HT-29 (cell line): ENCODE measurements around the gene HDHD5. TPM values are rescaled to one million over a fixed set of nuclear protein-coding genes. Genes with fewer than 3 reads are reported as not detected.
"Not testable (repeated sequence)": the region's sequence is repeated elsewhere in the genome, so short reads cannot be mapped to it uniquely, and the experiment has no call there.

Experiments
- DNase-seq: peaks from one replicate; pipeline ENCODE4 v3.0.0-alpha.2; 2015; ENCODE audit warnings: low spot score
- total RNA-seq: library from RNA; depleted of rRNA; stranded (reverse); fragments of >200 nt; shearing (Covaris generic); gene quantifications from 2 replicates; pipeline ENCODE4 v1.2.3, GENCODE V29; 2014

Gene HDHD5
- total RNA-seq, 1 experiment from 2014 or later: 74.3 TPM

- DNase-seq: no peak
Measured at GRCh38 chr22:17157714-17158113, 1.4 kb downstream of the HDHD5 start.

- no peak for DNase-seq
Measured at GRCh38 chr22:17155941-17156340, 3.1 kb downstream of the HDHD5 start.

- DNase-seq: no peak
Measured at GRCh38 chr22:17152971-17153370, 6.1 kb downstream of the HDHD5 start.

- no peak for DNase-seq
Measured at GRCh38 chr22:17152340-17152739, 6.7 kb downstream of the HDHD5 start.

GRCh38 chr22:17149076-17149815 is 9.8 kb downstream of the HDHD5 start:
- DNase-seq: peak; percentile 12

GRCh38 chr22:17147458-17147857 is 11.6 kb downstream of the HDHD5 start:
- DNase-seq: not testable (repeated sequence)

GRCh38 chr22:17145021-17145680 is 13.9 kb downstream of the HDHD5 start:
- no peak for DNase-seq

- no peak for DNase-seq
Measured at GRCh38 chr22:17143826-17144225, 15.3 kb downstream of the HDHD5 start.

- no peak for DNase-seq
Measured at GRCh38 chr22:17143101-17143500, 16.0 kb downstream of the HDHD5 start.

- DNase-seq: no peak
Measured at GRCh38 chr22:17140826-17141766, 18.0 kb downstream of the HDHD5 start.

GRCh38 chr22:17140022-17140421 is 19.1 kb downstream of the HDHD5 start:
- DNase-seq: no peak

GRCh38 chr22:17138513-17138912 is 20.6 kb downstream of the HDHD5 start:
- DNase-seq: no peak

- no peak for DNase-seq
Measured at GRCh38 chr22:17137861-17138425, 21.1 kb downstream of the HDHD5 start.

- DNase-seq: no peak
Measured at GRCh38 chr22:17137170-17137569, 21.9 kb downstream of the HDHD5 start.

GRCh38 chr22:17135153-17135760 is 23.8 kb downstream of the HDHD5 start:
- no peak for DNase-seq

- no peak for DNase-seq
Measured at GRCh38 chr22:17133137-17133536, 25.9 kb downstream of the HDHD5 start.

- DNase-seq: no peak
Measured at GRCh38 chr22:17132112-17132511, 27.0 kb downstream of the HDHD5 start.

- no peak for DNase-seq
Measured at GRCh38 chr22:17131686-17132085, 27.4 kb downstream of the HDHD5 start.

- no peak for DNase-seq
Measured at GRCh38 chr22:17130199-17130598, 28.9 kb downstream of the HDHD5 start.

GRCh38 chr22:17121233-17122195 is 37.6 kb downstream of the HDHD5 start, which contains the start of gene TMEM121B:
TSS of gene TMEM121B (minus strand) at chr22:17121360. CDS start at chr22:17121127, 233 bp downstream.
- DNase-seq: no peak
